ENCODE measurements around the gene KLF14.
"Not testable (repeated sequence)": the region's sequence is repeated elsewhere in the genome, so short reads cannot be mapped to it uniquely, and the experiment has no call there.

KLF14 gene

GRCh38 chr7:130733931-130734814 lies at the start of gene KLF14:
TSS of gene KLF14 (minus strand) at chr7:130734207. CDS start at chr7:130734033, 174 bp downstream.
- Histone ChIP-seq H3K4me2 (peak within 1 kb of the TSS; percentile 50), H3K9ac (no peak within 1 kb of the TSS), H3K4me3 (IDR thresholded peaks at IDR 0.05; ENCODE audit: insufficient read depth, low read depth, low read length) (no peak within 1 kb of the TSS), H2AFZ (ENCODE audit: low read depth) (peak within 1 kb of the TSS; percentile 58), H3K4me1 (ENCODE audit: low read depth, poor library complexity, severe bottlenecking) (no peaks in the 10 kb centered on the region), H3K27ac (no peak within 1 kb of the TSS), H3K27me3 (ENCODE audit: insufficient read depth, low read depth) (no peaks in the 10 kb centered on the region), H4K20me1 (ENCODE audit: insufficient read depth) (no peaks in the 10 kb centered on the region), H3K79me2 (ENCODE audit: insufficient read depth, low read depth) (no peaks in the 10 kb centered on the region), H3K36me3 (ENCODE audit: insufficient read depth) (no peaks in the 10 kb centered on the region)
- TF ChIP-seq CTCF (conservative IDR thresholded peaks at IDR 0.05; ENCODE audit: low read depth, low read length) = no peak

- Histone ChIP-seq H3K27ac (no peak overlapping the region), H2AFZ (ENCODE audit: low read depth) (no peak overlapping the region), H3K4me2 (no peak overlapping the region), H3K9ac (no peak overlapping the region), H3K79me2 (ENCODE audit: insufficient read depth, low read depth) (no peaks in the 10 kb centered on the region), H3K36me3 (ENCODE audit: insufficient read depth) (no peaks in the 10 kb centered on the region), H3K27me3 (ENCODE audit: insufficient read depth, low read depth) (no peaks in the 10 kb centered on the region), H3K4me1 (ENCODE audit: low read depth, poor library complexity, severe bottlenecking) (no peaks in the 10 kb centered on the region), H4K20me1 (ENCODE audit: insufficient read depth) (no peaks in the 10 kb centered on the region), H3K4me3 (IDR thresholded peaks at IDR 0.05; ENCODE audit: insufficient read depth, low read depth, low read length) (no peak overlapping the region)
- no peak for TF ChIP-seq CTCF (conservative IDR thresholded peaks at IDR 0.05; ENCODE audit: low read depth, low read length)
These were observed 47.3 kb upstream of the KLF14 start for GRCh38 chr7:130781346-130781745.

DNA sequence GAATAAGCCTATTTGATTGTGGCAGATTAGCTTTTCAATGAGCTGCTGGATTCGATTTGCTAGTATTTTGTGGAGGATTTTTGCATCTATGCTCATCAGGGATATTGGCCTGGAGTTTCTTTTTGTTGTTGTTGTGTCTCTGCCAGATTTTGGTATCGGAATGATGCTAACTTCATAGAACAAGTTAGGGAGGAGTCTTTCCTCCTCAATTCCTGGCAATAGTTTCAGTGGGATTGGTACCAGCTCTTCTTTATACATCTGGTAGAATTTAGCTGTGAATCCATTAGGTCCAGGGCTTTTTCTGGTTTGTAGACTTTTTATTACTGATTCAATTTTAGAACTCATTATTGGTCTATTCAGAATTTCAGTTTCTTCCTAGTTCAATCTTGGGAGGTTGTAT lies 43.4 kb upstream of the KLF14 start:
- Histone ChIP-seq H3K27ac (no peak overlapping the region), H3K9ac (no peak overlapping the region), H3K4me1 (ENCODE audit: low read depth, poor library complexity, severe bottlenecking) (no peaks in the 10 kb centered on the region), H4K20me1 (ENCODE audit: insufficient read depth) (no peaks in the 10 kb centered on the region), H3K4me3 (IDR thresholded peaks at IDR 0.05; ENCODE audit: insufficient read depth, low read depth, low read length) (no peak overlapping the region), H3K79me2 (ENCODE audit: insufficient read depth, low read depth) (no peaks in the 10 kb centered on the region), H2AFZ (ENCODE audit: low read depth) (no peak overlapping the region), H3K36me3 (ENCODE audit: insufficient read depth) (no peaks in the 10 kb centered on the region; the same call in 1 of the 2 replicates), H3K4me2 (no peak overlapping the region), H3K27me3 (ENCODE audit: insufficient read depth, low read depth) (no peaks in the 10 kb centered on the region)
- TF ChIP-seq CTCF (conservative IDR thresholded peaks at IDR 0.05; ENCODE audit: low read depth, low read length) = no peak

GRCh38 chr7:130772456-130772855 lies 38.4 kb upstream of the KLF14 start:
- H3K79me2 ChIP-seq (ENCODE audit: insufficient read depth, low read depth); H2AFZ ChIP-seq (ENCODE audit: low read depth); H3K9ac ChIP-seq; H3K27ac ChIP-seq; H3K4me2 ChIP-seq; H4K20me1 ChIP-seq (ENCODE audit: insufficient read depth); H3K4me1 ChIP-seq (ENCODE audit: low read depth, poor library complexity, severe bottlenecking); H3K27me3 ChIP-seq (ENCODE audit: insufficient read depth, low read depth); H3K36me3 ChIP-seq (ENCODE audit: insufficient read depth); H3K4me3 ChIP-seq (IDR thresholded peaks at IDR 0.05; ENCODE audit: insufficient read depth, low read depth, low read length): not testable (repeated sequence)

GRCh38 chr7:130768854-130769253 lies 34.8 kb upstream of the KLF14 start:
- Histone ChIP-seq H2AFZ (ENCODE audit: low read depth) (no peak overlapping the region), H3K4me3 (IDR thresholded peaks at IDR 0.05; ENCODE audit: insufficient read depth, low read depth, low read length) (no peak overlapping the region), H3K9ac (no peak overlapping the region), H3K79me2 (ENCODE audit: insufficient read depth, low read depth) (no peaks in the 10 kb centered on the region), H3K4me1 (ENCODE audit: low read depth, poor library complexity, severe bottlenecking) (no peaks in the 10 kb centered on the region), H3K27ac (no peak overlapping the region), H3K27me3 (ENCODE audit: insufficient read depth, low read depth) (no peaks in the 10 kb centered on the region), H3K4me2 (no peak overlapping the region), H4K20me1 (ENCODE audit: insufficient read depth) (no peaks in the 10 kb centered on the region), H3K36me3 (ENCODE audit: insufficient read depth) (no peaks in the 10 kb centered on the region)
- no peak for TF ChIP-seq CTCF (conservative IDR thresholded peaks at IDR 0.05; ENCODE audit: low read depth, low read length)

- H3K36me3 ChIP-seq (ENCODE audit: insufficient read depth); H2AFZ ChIP-seq (ENCODE audit: low read depth); H3K4me2 ChIP-seq; H3K27ac ChIP-seq; H4K20me1 ChIP-seq (ENCODE audit: insufficient read depth); H3K79me2 ChIP-seq (ENCODE audit: insufficient read depth, low read depth); H3K4me3 ChIP-seq (IDR thresholded peaks at IDR 0.05; ENCODE audit: insufficient read depth, low read depth, low read length); H3K27me3 ChIP-seq (ENCODE audit: insufficient read depth, low read depth); H3K4me1 ChIP-seq (ENCODE audit: low read depth, poor library complexity, severe bottlenecking); H3K9ac ChIP-seq: not testable (repeated sequence)
These were observed 30.6 kb upstream of the KLF14 start for GRCh38 chr7:130764569-130764968.

Measured in KMS-11 (cell line).